ENCODE results near the gene OVOL2. TPM values are rescaled to one million over a fixed set of nuclear protein-coding genes. Genes with fewer than 3 reads are reported as not detected.

OVOL2 gene
- total RNA-seq, 2 experiments from 2014 or later, result not detected

Other genes with a start within 250 kb of the OVOL2 start
- gene SNX5, start 89.1 kb downstream of the OVOL2 start, total RNA-seq, result 100 to 1,000 TPM; 178 to 192 TPM
- 10 to 100 TPM; 46.6 to 50.7 TPM for gene MGME1, start 88.9 kb downstream of the OVOL2 start, total RNA-seq
- gene KAT14, start 79.9 kb upstream of the OVOL2 start, total RNA-seq, result 10 to 100 TPM; 13.6 to 14.3 TPM
- 10 to 100 TPM; 11.4 to 15.8 TPM for gene PET117, start 79.9 kb upstream of the OVOL2 start, total RNA-seq
- gene ZNF133, start 230.6 kb upstream of the OVOL2 start, total RNA-seq, result 10 to 100 TPM in 1 of 2 experiments, 1 to 10 TPM in 1; 8.3 to 10.3 TPM